ENCODE results near the gene MYMK.

Gene MYMK

GRCh38 chr9:133546287-133546680 lies 21.5 kb upstream of the MYMK start:
- TF ChIP-seq CTCF (IDR thresholded peaks at IDR 0.05): no peak
- no peaks in the 10 kb centered on the region for H3K36me3 ChIP-seq (ENCODE audit: control insufficient read depth, insufficient read depth, low read length)
- no peak overlapping the region for H3K4me3 ChIP-seq (ENCODE audit: low read depth, low read length)
- no peak overlapping the region for H3K9ac ChIP-seq
- H3K27ac ChIP-seq: no peak overlapping the region
- H3K79me2 ChIP-seq: no peaks in the 10 kb centered on the region
- no peaks in the 10 kb centered on the region for H3K4me1 ChIP-seq
- H2AFZ ChIP-seq: no peak overlapping the region
- no peak overlapping the region for H3K4me2 ChIP-seq (ENCODE audit: low read length)
- H3K27me3 ChIP-seq (ENCODE audit: control insufficient read depth, insufficient read depth, low read length): no peaks in the 10 kb centered on the region
- H3K9me3 ChIP-seq (ENCODE audit: control insufficient read depth, low read length): no peaks in the 10 kb centered on the region

- no peaks in the 10 kb centered on the region for H3K9me3 ChIP-seq (ENCODE audit: control insufficient read depth, low read length)
- no peaks in the 10 kb centered on the region for H3K36me3 ChIP-seq (ENCODE audit: control insufficient read depth, insufficient read depth, low read length)
- no peak overlapping the region for H3K4me2 ChIP-seq (ENCODE audit: low read length)
- no peak overlapping the region for H3K27ac ChIP-seq
- H3K79me2 ChIP-seq: no peaks in the 10 kb centered on the region
- no peaks in the 10 kb centered on the region for H3K27me3 ChIP-seq (ENCODE audit: control insufficient read depth, insufficient read depth, low read length)
- no peak overlapping the region for H3K9ac ChIP-seq
- no peak overlapping the region for H2AFZ ChIP-seq
- H3K4me3 ChIP-seq (ENCODE audit: low read depth, low read length): no peak overlapping the region
- TF ChIP-seq CTCF (IDR thresholded peaks at IDR 0.05): no peak
- no peaks in the 10 kb centered on the region for H3K4me1 ChIP-seq
Observed at GRCh38 chr9:133545494-133546286, 20.9 kb upstream of the MYMK start.

GRCh38 chr9:133543772-133544467 lies 19.2 kb upstream of the MYMK start:
- Histone ChIP-seq H3K27me3 (ENCODE audit: control insufficient read depth, insufficient read depth, low read length) (no peaks in the 10 kb centered on the region), H3K4me1 (no peaks in the 10 kb centered on the region), H3K79me2 (no peaks in the 10 kb centered on the region), H3K4me3 (ENCODE audit: low read depth, low read length) (no peak overlapping the region), H3K4me2 (ENCODE audit: low read length) (no peak overlapping the region), H3K9ac (no peak overlapping the region), H3K36me3 (ENCODE audit: control insufficient read depth, insufficient read depth, low read length) (no peaks in the 10 kb centered on the region), H3K9me3 (ENCODE audit: control insufficient read depth, low read length) (no peaks in the 10 kb centered on the region), H2AFZ (no peak overlapping the region), H3K27ac (no peak overlapping the region)
- no peak for TF ChIP-seq CTCF (IDR thresholded peaks at IDR 0.05)

GRCh38 chr9:133542002-133542401 lies 17.2 kb upstream of the MYMK start:
- no peaks in the 10 kb centered on the region for H3K36me3 ChIP-seq (ENCODE audit: control insufficient read depth, insufficient read depth, low read length)
- no peaks in the 10 kb centered on the region for H3K79me2 ChIP-seq
- no peak for TF ChIP-seq CTCF (IDR thresholded peaks at IDR 0.05)
- no peak overlapping the region for H3K27ac ChIP-seq
- no peak overlapping the region for H3K9ac ChIP-seq
- H3K4me1 ChIP-seq: no peaks in the 10 kb centered on the region
- H2AFZ ChIP-seq: no peak overlapping the region
- H3K4me2 ChIP-seq (ENCODE audit: low read length): no peak overlapping the region
- H3K9me3 ChIP-seq (ENCODE audit: control insufficient read depth, low read length): no peaks in the 10 kb centered on the region
- H3K4me3 ChIP-seq (ENCODE audit: low read depth, low read length): no peak overlapping the region
- H3K27me3 ChIP-seq (ENCODE audit: control insufficient read depth, insufficient read depth, low read length): no peaks in the 10 kb centered on the region
